ENCODE results near the gene MAML1.

GRCh38 chr5:179800696-179801201, 68.1 kb downstream of the MAML1 start:
- TF ChIP-seq, protein P1, sequence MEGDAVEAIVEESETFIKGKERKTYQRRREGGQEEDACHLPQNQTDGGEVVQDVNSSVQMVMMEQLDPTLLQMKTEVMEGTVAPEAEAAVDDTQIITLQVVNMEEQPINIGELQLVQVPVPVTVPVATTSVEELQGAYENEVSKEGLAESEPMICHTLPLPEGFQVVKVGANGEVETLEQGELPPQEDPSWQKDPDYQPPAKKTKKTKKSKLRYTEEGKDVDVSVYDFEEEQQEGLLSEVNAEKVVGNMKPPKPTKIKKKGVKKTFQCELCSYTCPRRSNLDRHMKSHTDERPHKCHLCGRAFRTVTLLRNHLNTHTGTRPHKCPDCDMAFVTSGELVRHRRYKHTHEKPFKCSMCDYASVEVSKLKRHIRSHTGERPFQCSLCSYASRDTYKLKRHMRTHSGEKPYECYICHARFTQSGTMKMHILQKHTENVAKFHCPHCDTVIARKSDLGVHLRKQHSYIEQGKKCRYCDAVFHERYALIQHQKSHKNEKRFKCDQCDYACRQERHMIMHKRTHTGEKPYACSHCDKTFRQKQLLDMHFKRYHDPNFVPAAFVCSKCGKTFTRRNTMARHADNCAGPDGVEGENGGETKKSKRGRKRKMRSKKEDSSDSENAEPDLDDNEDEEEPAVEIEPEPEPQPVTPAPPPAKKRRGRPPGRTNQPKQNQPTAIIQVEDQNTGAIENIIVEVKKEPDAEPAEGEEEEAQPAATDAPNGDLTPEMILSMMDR (IDR thresholded peaks at IDR 0.05) = no peak
- TF ChIP-seq USF2 (IDR thresholded peaks at IDR 0.05; ENCODE audit: borderline replicate concordance, low read depth, low read length) (no peak), EP300 (IDR thresholded peaks at IDR 0.05; ENCODE audit: borderline replicate concordance in 1 of 2, low read depth in 1 of 2, low read length in 1 of 2) (no peak), SIN3A (IDR thresholded peaks at IDR 0.05; ENCODE audit: borderline replicate concordance, low read depth, low read length) (no peak), POLR2AphosphoS5 (IDR thresholded peaks at IDR 0.05; ENCODE audit: low read depth, low read length) (no peak), NRF1 (IDR thresholded peaks at IDR 0.05; ENCODE audit: low read depth, low read length) (no peak), RFX5 (IDR thresholded peaks at IDR 0.05; ENCODE audit: low read length) (no peak), TAF1 (IDR thresholded peaks at IDR 0.05; ENCODE audit: borderline replicate concordance, low read depth, low read length) (no peak), JUND (IDR thresholded peaks at IDR 0.05) (no peak), FOSL2 (IDR thresholded peaks at IDR 0.05; ENCODE audit: borderline replicate concordance, low read depth) (no peak), RCOR1 (IDR thresholded peaks at IDR 0.05; ENCODE audit: low read length) (no peak), YY1 (IDR thresholded peaks at IDR 0.05; ENCODE audit: low read depth) (no peak), SMC3 (IDR thresholded peaks at IDR 0.05; ENCODE audit: low read depth, low read length) (no peak)
- TF ChIP-seq, protein P2, sequence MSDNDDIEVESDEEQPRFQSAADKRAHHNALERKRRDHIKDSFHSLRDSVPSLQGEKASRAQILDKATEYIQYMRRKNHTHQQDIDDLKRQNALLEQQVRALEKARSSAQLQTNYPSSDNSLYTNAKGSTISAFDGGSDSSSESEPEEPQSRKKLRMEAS (IDR thresholded peaks at IDR 0.05; ENCODE audit: low read depth) = no peak

Data from SK-N-SH (cell line).